ENCODE results near the gene CCDC8. TPM values are rescaled to one million over a fixed set of nuclear protein-coding genes. Genes with fewer than 3 reads are reported as not detected.

The CCDC8 gene
- total and polyA plus RNA-seq, 2 donors (not counting 3 experiments of a cell fraction or from before 2014, with no cell fraction given), result 0.18 to 0.75 TPM

GRCh38 chr19:46447824-46448223 lies 34.5 kb upstream of the CCDC8 start:
- H2AFZ ChIP-seq (ENCODE audit: low read depth, low read length), result no peak overlapping the region
- H3K36me3 ChIP-seq (ENCODE audit: control insufficient read depth in 2 of 2, extremely low read depth in 1 of 2, insufficient read depth in 2 of 2, low read length in 2 of 2), result no peaks in the 10 kb centered on the region
- H3K4me1 ChIP-seq (ENCODE audit: control insufficient read depth, extremely low read depth, insufficient read depth, low read length), result peaks cover 2% of the 10 kb centered on the region
- H3K9ac ChIP-seq (replicated peaks; ENCODE audit: extremely low read depth, insufficient read depth, low read length), result no peak overlapping the region
- no peak overlapping the region for H3K4me3 ChIP-seq (replicated peaks in 1 of 3; ENCODE audit: insufficient read depth in 1 of 3, low read depth in 1 of 3, low read length in 3 of 3)
- no peaks in the 10 kb centered on the region for H4K20me1 ChIP-seq (replicated peaks; ENCODE audit: control insufficient read depth, extremely low read depth, insufficient read depth, low read length)
- CTCF ChIA-PET, result interaction anchor here (1.2 kb wide), 1 partner anchor 48 kb away, joined by 5 read pairs; no protein-coding TSS in a partner anchor
- no TSS peak for BruUV-seq (replicated peaks)
- no peaks in the 10 kb centered on the region for H3K9me1 ChIP-seq (replicated peaks; ENCODE audit: control insufficient read depth, extremely low read depth, insufficient read depth, low read length)
- intact Hi-C loops (cut with micrococcal nuclease), result no loop called here
- H3K27ac ChIP-seq (ENCODE audit: insufficient read depth, low read depth, low read length), result no peak overlapping the region
- H3K9me3 ChIP-seq (replicated peaks; ENCODE audit: control insufficient read depth, insufficient read depth, low read length), result no peaks in the 10 kb centered on the region
- TF ChIP-seq MYC (IDR thresholded peaks at IDR 0.05; ENCODE audit: low read depth, low read length) (no peak), FOS (IDR thresholded peaks at IDR 0.05; ENCODE audit: borderline replicate concordance, insufficient read depth, low read length) (no peak), MAX (IDR thresholded peaks at IDR 0.05; ENCODE audit: insufficient read depth, insufficient read length) (no peak), EZH2 (IDR thresholded peaks at IDR 0.05; ENCODE audit: borderline replicate concordance, low read depth, low read length, severe bottlenecking) (no peak), JUN (IDR thresholded peaks at IDR 0.05; ENCODE audit: borderline replicate concordance, insufficient read depth, insufficient read length, low read depth) (no peak), POLR2A (IDR thresholded peaks at IDR 0.05; ENCODE audit: low read depth, low read length) (no peak), CTCF (IDR thresholded peaks at IDR 0.05; ENCODE audit: extremely low read depth in 1 of 2, insufficient read depth in 1 of 2, low read depth in 1 of 2, low read length in 2 of 2) (no peak), GATA2 (IDR thresholded peaks at IDR 0.05; ENCODE audit: insufficient read depth, insufficient read length, low read depth, low read length) (no peak), POLR2AphosphoS5 (IDR thresholded peaks at IDR 0.05; ENCODE audit: insufficient read depth, low read depth, low read length) (no peak)
- FAIRE-seq (no peak), DNase-seq (ENCODE audit: low read depth, low spot score) (no peak)
- dilution Hi-C loops (cut with MboI; ENCODE audit: extremely low pct_ligation_motif_present, low sequenced_read_pairs), result no loop called here
- POLR2A ChIA-PET, result no interaction called here
- H3K4me2 ChIP-seq (ENCODE audit: insufficient read depth, low read length), result no peak overlapping the region
- peaks cover 5 to 9% of the 10 kb centered on the region in 2 experiments for H3K27me3 ChIP-seq (ENCODE audit: control insufficient read depth in 2 of 2, insufficient read depth in 2 of 2, low read length in 2 of 2)
- H3K79me2 ChIP-seq (ENCODE audit: control insufficient read depth, insufficient read depth, low read length), result no peaks in the 10 kb centered on the region
